Stimulated activated CD8-positive, alpha-beta memory T cell treated with anti-CD3 and anti-CD28 coated beads, Interleukin-7, amount 100 ng/mL, for 1 hour (primary cell): ENCODE data around the gene TEX44.
A peak's percentile ranks its signal among the peaks of the same experiment; 100 is the strongest.
"Not testable (repeated sequence)": the region's sequence is repeated elsewhere in the genome, so short reads cannot be mapped to it uniquely, and the experiment has no call there.

Experiments
- DNase-seq, 2 donors: peaks; one replicate each; pipeline ENCODE4 v3.0.0-alpha.2; 2020; ENCODE audit warnings: low read depth in 2 of 2

Gene TEX44

DNA sequence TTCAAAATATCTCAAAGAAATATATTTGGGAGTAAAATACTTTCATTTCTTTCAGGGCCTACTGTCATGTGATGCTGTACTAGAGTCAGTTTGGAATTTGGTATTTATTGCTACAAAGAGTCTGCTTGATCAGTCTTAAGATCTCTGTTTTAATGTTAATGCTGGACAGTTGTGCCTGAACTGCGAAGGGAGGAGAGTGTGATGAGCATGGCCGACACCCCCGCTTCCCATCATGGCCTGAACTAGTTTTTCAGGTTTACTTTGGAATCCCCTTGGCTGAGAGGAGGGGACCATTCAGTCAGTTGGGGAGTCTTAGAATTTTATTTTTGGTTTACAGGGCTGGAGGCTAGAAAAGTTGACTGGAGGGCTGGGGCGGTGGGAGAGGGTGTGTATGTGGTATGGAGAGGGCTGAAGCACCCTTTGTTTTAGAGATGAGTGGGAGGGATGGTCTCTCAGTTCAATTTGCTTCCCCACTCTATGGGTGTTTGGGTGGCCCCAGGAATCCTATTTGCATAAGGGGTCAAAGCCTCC lies 20.9 kb upstream of the TEX44 start:
- DNase-seq: no peak

DNA sequence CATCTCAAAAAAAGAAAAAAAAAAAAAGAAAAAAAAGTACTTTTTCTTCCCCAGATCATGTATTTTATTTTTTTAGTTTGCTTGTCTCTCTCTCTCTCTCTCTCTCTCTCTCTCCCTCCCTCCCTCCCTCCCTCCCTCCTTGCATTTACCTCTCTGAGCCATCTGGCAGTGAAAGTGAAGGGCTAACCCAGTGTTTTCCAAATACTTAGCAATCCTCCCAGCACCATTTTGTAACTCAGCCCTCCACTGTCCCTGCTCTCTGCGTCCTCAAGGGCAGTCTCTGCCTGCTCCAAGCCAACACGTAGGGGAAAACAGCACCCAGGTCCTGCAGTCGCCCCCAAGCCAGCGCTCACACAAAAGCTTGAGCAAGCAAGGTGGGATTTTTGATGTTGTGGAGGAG lies 19.6 kb upstream of the TEX44 start:
- DNase-seq: no peak

DNA sequence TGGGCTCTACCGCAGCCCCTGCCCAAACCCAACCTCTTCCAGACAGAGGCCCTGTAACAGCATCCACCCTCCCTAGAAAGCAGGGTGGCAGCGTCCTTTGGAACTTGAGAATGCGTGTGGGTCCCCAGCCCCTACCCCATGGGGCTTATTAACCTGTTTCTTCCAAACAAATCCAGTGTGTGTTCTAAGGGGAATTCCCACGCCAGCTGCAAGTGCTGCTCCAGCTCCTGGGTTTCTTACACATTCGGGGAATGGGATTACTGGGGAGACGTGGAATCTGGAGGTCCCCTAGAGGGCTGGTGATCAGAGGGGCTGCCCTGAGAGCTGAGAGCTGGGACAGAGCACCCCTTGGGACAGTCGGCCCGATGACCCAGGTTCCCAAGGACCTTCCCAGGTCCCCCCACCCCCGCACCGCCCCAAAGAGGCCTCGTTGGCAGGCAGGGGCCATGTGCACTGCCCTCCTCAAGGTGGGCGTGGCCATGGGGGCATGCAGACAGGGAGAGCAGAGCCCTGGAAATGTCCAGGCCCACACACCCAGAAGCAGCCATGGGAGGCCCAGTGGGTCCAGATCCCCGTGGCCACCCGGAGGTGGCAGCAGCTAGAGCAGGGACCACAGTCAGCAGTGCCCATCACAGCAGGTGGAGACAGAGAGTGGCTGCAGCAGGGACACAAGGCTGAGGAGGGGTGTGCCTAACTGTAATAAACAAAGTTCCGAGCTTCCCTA lies 18.8 kb upstream of the TEX44 start:
- DNase-seq: no peak

DNA sequence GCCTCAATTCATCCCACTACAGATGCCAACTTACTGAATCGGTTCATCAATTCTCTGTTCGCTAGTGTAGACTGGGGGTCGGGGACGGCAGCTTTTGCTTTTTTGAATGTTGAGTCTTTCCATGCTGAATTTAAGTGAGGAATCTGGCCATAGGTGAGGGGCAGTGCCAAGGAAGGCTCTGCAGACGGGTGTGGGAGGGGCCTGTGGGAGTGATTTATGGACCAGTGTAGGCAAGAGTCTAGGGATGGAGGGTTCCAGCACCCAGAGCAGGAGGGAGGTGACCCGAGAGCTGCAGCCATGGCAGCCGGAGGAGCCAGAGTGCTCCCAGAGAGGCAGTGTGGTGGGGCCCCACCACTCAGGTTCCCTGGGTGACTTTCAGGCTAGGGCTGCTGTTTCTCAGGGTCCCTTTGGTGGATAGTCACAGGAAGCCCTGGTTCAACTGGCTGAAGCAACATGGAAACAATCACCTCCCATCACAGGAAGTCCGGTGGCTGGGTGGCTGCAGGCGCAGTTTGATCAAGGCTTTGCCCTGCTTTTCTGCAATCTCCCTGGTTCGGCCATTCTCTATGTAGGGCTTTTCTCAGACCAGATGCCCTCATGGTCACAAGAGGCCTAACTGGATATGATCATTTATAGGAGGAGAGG lies 16.9 kb upstream of the TEX44 start:
- no peak for DNase-seq

DNA sequence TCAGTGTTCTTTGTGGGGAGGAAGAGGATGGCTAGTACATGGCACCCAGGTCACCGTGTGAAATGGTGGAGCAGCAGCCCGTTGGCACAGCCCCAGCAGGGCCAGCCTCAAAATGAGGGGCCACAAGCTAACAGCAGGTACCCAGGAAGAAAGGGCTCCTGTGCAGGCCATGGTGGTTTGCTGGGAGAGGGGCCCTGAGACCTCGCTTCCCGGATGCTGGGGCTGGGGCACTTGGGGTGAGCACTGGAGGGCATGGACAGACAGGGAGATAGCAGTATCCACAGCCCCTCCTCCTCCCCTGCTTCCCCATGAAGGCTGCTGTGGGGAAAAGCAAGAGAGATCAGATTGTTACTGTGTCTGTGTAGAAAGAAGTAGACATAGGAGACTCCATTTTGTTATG lies 16.2 kb upstream of the TEX44 start:
- no peak for DNase-seq

DNA sequence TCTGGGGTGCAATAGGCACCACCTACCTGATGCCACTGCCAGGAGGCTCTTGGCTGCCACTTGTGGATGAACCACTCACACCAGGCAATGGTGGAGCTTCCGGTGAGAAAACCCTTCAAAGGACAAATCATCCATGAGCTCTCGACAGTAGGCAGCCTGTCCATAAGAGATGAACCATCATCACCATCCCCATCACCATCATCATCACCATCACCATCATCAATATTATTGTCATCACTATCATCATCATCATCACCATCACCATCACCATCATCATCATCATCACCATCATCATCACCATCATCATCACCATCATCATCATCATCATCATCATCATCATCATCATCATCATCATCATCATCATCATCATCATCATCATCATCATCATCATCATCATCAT lies 14.0 kb upstream of the TEX44 start:
- DNase-seq: not testable (repeated sequence)

DNA sequence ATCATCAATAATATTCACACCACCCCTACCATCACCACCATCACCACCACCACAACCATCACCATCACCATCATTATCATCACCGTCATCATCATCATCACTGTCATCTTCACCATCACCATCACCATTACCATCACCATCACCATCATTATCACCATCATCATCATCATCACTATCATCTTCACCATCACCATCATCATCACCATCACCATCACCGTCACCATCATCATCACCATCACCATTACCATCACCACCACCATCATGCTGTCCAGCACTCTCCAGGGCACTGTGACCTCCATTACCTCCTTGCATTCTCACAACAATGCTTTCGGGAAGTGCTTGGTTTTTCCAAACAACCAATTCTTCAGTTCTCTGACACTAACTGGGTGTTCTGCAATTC lies 13.1 kb upstream of the TEX44 start:
- no peak for DNase-seq

DNA sequence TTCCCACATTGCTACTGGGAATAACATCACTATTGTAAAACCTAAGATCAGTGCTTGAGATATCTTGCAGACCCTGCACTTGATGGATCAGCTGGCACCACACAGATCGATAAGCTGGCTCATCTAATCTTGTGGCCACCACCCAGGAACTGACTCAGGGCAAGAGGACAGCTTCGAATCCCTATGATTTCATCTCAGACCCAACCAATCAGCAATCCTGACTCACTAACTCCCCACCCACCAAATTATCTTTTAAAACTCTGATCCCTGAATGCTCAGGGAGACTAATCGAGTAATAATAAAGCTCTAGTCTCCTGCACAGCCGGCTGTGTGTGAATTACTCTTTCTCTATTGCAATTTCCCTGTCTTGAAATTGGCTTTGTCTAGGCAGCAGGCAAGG lies 11.3 kb upstream of the TEX44 start:
- DNase-seq: no peak

DNA sequence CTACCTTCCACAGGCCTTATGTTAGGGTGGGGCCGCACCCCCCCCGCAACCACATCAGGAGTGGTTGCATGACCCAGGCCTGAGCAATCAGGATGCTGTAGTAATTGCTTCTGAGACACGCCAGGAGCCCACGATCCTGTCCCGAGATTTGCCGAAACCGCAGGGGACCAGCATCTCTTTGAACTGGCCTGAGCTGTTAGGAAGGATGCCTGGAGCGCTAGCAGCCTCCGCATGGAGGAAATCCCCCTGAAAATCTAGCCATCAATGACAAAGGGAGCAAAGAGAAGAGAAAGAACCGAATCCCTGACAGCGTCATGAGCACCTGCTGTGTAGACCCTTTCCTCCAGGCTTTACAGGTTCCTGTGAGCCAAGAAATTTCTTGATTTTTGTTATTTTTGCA lies 8.7 kb upstream of the TEX44 start:
- no peak for DNase-seq

DNA sequence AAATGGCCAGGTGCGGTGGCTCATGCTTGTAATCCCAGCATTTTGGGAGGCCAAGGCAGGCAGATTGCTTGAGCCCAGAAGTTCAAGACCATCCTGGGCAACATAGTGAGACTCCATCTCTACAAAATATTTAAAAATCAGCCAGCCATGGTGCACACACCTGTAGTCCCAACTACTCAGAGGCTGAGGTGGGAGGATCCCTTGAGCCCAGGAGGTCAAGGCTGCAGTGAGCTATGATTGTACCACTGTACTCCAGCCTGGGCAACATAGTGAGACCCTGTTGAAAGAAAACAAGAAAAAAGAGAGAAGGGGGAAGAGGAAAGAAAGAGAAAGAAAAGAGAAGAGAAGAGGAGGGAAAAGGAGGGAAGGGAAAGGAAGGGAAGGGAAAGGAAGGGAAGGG lies 4.9 kb upstream of the TEX44 start:
- not testable (repeated sequence) for DNase-seq

DNA sequence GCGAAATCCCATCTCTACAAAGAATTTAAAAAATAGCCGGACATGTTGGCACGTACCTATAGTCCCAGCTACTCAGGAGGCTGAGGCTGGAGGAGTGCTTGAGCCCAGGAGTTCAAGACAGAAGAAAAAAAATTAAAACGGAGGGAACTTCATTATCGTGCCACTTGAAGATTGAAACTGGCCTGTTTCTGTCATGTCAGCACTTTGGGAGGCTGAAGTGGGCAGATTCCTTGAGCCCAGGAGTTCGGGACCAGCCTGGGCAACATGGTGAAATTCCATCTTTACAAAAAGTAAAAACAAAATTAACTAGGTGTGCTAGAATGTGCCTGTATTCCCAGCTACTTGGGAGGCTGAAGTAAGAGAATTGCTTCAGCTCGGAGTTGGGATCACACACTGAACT lies 3.0 kb upstream of the TEX44 start:
- no peak for DNase-seq

DNA sequence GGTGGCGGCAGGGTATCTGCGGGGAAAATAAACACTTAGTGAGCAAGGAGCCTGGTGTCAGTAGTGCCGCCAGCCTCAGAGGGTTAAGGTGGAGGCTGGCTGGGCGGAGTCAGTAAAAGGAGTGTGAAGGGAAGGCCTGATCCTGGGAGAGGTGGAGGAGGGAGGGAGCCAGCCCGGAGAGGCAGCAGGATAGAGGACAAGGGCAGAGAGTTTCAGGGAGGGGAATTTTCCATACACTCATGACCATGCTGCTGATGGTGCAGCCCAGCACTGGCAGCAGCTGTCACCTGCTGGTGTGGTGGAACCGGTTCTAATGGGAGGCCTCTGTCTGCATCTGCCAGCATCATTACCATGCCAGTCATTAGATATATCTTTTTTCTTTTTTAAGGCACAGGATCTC lies 2.0 kb upstream of the TEX44 start:
- no peak for DNase-seq

DNA sequence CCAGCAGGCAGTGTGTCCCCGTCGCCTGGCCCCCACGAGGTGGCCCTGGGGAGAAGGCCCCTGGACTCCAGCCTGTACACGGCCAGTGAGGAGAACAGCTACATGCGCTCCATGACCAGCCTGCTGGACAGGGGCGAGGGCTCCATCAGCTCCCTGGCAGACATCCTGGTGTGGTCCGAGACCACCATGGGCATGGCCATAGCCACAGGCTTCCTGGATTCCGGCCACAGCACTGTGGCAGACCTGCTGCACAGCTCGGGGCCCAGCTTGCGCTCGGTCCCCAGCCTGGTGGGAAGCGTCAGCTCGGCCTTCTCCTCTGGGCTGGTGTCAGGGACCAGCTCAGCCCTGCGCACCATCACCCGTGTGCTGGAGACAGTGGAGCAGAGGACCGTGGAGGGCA lies 1.0 kb downstream of the TEX44 start:
- no peak for DNase-seq

DNA sequence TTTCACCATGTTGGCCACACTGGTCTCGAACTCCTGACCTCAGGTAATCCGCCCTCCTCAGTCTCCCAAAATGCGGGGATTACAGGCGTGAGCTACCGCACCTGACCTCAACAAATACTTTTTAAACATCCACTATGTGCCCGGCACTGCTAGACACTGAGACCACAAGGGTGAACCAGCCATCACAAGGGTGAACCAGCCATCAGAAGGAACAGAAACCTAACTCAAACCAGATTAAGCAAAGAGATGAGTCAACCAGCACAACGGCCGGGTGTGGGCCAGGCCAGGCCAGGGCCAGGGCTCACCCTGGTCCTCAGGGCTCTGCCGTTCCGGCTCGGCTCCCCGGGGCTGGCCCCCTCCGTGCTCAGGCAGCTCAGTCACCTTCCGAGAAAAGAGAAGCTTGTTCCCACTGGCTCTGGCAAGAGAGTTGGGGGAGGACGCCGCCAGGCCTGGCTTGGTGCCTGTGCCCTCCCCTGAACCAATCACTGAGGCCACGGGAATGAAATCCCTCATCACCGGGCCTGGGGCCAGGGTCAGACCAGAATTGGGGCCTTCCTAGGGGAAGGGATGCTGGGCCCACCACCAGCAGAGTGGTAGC lies 4.4 kb downstream of the TEX44 start:
- DNase-seq: no peak

DNA sequence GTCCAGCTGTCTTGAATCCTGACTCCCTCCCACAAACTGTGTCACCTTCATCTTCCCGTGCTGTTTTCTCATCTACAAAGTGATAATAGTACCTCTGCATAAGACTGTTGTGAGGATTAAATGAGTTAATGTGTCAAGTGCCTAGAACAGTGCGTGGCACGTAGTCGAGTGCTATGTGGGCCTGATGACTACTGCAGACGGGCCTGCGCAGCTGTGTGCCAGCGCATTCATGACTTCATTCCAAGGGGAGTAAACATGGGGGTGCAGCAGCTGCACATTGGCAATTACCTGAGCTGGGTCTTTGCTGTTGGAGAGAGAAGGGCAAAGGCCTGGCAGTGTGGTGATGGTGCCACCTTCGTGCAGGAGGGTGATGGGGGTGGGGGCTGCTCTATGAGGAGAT lies 5.0 kb downstream of the TEX44 start:
- DNase-seq: no peak

DNA sequence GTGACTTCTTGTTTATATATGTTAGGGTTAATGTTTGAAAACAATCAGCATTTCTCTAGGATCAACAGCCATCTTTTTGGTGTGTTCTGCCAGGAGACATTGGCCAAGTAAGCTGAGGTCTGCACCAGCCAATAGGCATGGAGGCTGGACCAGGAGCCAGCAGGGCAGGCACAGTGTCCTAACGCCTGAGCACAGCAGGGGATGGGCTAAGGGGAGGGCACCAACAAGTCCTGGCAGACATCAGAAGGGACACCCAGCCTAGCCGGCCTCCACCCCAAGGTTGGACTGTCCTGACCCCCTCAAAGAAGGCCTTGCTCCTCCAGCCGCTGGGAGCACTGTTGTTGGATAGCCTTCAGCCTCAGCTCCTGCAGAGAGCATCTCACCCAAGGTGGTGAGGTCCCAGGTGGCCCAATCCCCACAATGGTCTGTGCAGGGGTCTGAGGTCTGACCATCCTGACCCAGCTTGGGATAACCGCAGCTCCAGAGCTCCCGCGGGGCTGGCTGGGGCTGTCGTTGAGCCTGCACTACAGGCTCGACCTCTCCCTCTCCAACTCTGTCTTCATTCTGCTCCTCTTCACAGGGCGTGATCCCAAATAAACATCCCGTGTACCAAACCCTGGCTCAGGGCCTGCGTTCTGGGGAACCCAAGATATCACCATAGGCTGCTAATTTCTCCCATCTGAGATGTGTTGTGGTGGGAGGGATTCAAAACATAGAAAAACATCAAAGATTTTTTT lies 8.1 kb downstream of the TEX44 start:
- no peak for DNase-seq

DNA sequence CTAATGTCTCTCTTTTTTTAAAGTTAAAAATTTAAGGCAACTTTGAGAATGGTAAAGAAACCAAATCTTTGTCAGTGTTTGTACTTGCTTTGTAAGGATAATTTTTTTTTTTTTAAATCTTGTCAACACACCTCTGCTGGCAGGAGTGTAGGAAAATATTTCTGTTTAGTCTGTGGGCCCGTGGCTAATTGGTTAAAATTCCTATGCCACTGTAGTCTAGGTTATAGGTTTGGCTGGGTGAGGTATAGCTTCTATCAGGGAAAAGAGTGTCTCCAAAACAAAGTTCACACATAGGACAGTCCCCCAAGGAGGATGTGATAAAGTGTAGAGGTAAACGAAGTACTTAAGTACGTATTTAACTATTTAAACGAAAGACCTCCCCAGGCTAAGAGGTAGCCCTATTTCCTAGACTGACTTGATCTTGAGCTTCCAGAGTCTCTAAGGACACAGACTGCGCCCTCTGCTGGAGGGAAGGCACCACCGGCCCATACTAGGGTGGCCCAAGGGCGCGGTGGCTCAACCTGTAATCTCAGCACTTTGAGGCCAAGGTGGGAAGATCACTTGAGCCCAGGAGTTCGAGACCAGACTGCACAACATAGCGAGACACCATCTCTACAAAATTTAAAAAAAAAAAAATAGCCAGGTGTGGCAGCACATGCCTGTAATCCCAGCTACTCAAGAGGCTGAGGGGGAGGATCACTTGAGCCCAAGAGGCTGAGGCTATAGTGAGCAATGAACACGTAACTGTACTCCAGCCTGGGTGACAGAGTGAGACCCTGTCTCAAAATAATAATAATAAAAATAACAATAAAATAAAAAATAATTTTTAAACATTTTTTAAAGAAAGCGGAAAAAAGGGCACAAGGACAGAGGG lies 8.9 kb downstream of the TEX44 start:
- peak; percentile 47 to 71 for DNase-seq

DNA sequence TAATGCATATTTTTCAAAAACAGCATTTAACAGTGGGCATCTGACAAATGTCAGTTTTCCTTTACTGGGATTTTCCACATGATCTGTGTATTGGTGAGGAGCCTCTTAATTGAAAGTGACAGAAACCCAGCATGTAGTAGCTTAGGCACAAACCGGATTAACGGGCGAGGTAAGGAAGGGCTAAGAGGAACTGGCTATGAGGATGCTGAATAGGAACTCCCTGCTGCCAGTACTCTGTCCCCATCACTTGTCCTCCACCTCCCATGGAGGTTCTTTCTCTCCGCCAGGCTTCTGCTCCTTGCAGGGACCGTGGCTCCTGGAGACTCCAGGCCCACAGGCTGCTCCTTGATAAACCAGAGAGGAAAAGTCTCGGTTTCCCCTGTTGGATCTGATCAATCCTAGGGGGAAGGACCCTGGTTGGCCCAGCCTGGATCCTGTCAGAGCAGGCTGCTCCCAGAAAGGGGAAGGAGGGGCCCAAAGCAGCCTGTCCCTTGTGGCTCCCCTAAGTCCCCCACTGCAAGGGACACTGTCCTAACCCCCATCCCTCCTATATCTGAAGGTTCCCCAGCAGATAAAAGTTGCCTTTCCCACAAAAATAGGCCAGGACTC lies 10.3 kb downstream of the TEX44 start:
- DNase-seq: no peak

DNA sequence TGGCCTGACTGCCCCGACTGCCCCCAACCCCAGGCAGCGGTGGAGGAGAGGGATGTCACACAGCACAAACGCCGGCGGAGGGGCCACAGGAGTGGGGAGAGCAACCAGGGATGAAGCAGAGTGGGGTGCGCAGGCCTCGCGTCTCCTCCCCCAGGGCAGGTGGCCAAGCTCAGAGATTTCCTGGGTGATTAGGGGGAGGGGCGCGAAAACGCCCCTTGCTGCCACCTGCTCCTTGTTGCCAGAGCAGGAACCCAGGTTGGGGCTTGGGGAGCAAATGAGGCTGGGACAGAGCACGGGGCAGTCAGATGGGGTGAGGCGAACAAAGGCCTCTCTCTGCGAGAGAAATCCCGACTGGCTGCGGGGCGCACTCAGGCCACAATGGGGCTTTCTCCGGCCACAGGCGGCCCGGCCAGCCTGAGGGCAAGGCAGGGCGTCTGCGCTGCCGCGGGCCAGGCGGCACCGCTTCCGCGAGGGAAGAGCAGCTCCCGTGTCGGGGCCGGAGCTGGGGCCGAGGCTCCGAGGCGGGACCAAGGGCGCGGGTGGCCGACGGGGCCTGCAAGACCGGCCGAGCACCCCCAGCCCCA lies 11.5 kb downstream of the TEX44 start:
- no peak for DNase-seq
